HG03571 (cell line): Measurements from ENCODE around the gene OR2D3.
"Not testable (repeated sequence)": the region's sequence is repeated elsewhere in the genome, so short reads cannot be mapped to it uniquely, and the experiment has no call there.

ENCODE experiments used
- ATAC-seq: cut with Tn5 transposase; IDR thresholded peaks from one replicate; pipeline ENCODE4 v1.9.1; 2021; ENCODE audit not compliant: unreplicated experiment

OR2D3 gene

DNA sequence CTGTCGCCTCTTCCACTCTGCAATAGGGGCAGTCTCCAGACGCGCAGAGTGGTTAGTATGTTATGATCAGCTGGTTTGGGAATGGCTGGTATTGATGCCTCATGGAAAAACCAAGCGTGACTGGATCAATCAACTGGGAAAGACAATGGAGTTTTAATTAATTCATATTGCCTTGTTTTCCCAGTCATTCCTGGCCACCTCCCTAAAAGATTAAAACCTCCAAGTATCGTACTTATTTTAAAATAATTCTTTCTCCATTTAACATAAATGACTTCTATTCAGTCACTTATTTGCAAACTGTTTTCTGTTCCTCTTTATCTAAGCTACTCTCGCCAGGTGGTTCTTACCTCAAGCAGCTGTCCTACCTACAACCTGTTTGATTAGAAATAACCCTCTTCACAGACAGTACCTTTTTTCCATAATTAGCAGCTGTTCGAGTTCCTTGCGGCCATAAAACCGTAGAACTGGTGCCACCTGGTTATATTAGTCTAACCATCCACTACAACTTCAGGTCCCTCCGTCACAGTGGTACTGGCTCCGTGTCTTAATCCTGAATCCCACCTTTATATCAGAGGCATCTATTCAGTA, 6.3 kb downstream of the OR2D3 start:
- peak; percentile 72 for ATAC-seq

DNA sequence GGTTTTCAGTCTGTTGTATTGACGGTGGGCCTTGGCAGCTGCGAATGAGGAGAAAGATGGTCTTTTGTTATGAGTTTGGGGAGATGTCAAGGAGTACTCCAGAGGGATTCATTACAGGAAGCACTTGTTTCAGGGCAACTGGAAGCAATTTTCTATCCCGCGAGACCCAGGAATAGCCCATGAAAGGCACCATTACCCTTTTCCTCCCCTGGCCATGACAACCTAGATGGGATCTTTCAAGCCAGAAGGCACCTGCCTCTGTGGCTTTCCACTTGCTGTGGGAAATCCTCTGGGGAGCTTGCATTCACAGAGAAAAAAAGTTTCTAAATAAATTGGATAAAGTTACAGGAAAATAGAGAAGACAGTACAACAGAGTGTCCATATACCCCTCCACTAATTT, 8.1 kb downstream of the OR2D3 start:
- no peak for ATAC-seq

DNA sequence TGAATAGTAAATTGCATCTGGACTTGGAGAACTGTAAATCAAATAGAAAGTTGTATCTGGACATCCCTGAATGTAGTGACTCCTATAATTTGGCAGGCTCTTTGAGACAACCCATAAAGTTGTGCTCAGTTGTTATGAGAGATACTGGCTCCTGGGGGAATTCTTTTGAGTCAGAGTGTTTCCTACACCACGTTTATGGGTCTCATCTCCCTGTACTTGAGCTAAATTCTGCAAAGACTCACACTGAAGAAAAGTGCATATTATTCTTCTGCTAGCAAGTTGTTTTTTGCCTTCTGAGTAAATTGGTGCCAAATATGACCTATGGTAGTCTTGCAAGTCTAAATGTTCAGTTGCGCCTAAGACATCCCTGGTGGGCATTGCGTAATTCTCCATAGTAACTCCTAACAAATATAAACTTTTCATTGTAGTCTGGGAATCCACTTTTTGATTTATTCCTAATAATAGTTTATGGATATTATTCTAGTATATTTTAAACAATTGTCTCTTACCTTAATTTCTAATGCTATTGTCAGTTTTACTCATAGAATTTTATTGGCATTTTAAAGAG, 10.4 kb downstream of the OR2D3 start:
- ATAC-seq, result no peak

DNA sequence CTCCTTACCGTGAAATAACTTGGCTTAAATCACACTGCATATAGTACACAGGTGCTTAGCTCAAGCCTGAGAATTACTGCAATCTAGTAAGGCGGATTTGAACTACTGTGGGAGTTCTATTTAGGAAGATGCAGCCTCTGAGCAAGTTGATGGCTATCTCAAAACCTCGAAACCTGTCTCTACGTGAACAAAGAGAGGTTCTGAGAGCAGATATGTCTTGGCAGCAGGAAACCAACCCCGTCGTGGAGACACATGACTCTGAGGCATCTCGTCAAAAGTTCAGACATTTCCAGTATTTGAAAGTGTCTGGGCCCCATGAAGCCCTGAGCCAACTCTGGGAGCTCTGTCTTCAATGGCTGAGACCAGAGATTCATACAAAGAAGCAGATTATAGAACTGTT, 11.3 kb downstream of the OR2D3 start:
- no peak for ATAC-seq

DNA sequence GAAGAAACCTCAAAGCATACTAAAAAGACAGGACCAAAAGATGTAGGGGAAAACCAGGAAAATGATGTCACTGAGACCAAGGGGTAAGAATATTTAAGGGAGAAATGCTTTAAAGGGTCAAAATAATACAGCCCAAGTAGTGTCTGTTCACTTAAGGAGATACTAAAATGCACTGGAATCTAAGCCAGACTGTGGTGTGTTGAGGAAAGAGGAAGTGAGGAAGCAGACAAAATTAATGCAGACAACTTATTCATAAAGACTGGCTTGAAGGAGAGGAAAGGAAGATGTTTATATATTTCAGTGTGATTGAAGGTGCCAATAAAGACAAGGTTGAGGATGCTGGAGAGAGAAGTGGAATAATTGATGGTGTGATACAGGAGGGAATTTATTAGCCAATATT, 21.2 kb downstream of the OR2D3 start:
- no peak for ATAC-seq

DNA sequence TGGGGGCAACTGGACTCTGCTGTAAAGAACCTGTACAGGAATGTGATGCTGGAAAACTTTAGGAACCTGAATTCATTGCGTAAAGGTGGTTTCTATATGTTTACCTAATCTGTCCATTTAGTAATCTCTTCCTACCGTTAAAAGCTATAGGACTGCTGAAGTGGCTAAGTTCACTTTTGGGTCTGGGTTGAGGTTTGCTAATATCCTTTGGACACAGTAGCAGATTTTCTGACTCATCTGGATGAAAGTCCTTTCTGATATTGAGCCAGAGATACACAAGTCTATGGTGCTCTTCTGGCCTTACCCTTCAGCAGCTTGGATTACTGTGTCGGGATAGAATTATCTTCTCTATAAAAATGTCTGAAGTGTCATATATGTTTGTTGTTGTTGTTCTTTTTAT, 22.3 kb downstream of the OR2D3 start:
- no peak for ATAC-seq

DNA sequence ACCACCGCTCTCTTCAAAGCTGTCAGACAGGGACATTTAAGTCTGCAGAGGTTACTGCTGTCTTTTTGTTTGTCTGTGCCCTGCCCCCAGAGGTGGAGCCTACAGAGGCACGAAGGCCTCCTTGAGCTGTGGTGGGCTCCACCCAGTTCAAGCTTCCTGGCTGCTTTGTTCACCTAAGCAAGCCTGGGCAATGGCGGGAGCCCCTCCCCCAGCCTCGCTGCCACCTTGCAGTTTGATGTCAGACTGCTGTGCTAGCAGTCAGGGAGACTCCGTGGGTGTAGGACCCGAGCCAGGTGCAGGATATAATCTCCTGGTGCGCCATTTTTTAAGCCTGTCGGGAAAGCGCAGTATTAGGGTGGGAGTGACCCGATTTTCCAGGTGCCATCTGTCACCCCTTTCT, 33.4 kb downstream of the OR2D3 start:
- not testable (repeated sequence) for ATAC-seq

DNA sequence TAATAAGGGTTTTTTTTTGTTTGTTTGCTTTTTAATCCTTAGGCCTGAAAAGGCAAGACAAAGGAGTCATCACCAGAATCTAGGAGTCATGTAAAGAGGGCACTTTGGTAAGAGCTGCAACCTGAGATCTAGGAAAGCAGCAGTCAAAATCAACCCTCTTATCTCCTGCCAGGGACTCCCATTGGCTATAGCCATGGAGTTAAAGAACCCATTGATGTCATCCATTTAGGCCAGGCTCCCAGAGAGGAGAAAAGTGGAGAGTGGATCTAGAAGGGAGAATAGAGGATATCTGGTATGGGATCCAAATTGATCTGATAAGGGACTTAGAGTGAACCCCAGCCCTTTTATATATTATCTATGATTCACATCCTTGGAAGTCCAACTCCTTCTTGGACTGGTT, 41.3 kb downstream of the OR2D3 start:
- no peak for ATAC-seq

DNA sequence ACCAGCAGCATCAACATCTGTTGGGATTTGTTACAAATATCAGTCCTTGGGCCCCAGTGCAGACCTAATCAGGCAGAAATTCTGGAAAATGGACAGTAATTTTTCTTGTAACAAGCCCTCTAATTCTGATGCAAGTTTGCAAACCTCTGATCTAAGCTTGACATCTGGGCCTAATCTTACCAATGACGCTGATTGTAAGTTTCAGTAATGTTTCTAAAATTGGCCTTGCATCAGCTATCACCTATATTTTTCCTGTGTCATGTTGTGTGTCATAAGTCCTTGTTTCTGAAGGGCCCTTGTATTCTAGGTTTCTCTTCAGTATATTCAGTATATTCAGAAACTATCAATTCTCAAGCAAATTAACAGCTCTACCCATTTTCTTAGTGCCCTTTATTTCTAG, 41.9 kb downstream of the OR2D3 start:
- no peak for ATAC-seq

DNA sequence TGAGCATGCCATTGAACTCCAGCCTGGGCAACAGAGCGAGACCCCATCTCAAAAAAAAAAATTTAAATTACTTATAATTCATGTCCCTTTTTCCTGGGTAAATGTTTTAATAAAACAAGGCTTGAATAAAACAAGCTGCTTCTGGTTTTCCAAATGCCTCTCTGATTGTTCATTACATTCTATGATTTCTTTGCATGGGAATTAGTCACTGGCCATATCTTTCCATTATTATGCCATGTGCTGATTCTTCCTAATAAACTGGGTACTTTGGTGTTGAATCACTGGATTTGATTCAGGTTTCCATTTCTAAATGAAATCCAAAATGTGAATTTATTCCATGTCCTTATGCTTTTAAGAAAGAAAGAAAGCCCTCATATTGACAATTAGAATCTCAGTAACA, 48.0 kb downstream of the OR2D3 start:
- no peak for ATAC-seq

DNA sequence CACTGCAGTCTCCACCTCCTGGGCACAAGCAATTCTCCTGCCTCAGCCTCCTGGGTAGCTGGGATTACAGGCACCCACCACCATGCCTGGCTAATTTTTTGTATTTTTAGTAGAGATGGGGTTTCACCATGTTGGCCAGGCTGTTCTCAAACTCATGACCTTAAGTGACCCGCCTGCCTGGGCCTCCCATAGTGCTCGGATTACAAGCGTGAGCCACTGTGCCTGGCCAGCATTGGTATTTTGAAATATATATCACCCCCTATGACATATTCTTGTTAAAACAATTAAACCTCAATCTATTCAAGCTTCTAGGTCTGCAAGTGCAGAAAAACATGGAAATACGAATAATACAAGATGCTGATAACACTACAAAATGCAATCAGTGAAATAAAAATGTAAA, 49.1 kb downstream of the OR2D3 start:
- ATAC-seq, result not testable (repeated sequence)
